Glomerular endothelial cell (primary cell): Measurements from ENCODE around the gene OR6J1. TPM values are rescaled to one million over a fixed set of nuclear protein-coding genes. Genes with fewer than 3 reads are reported as not detected.
"Not testable (repeated sequence)": the region's sequence is repeated elsewhere in the genome, so short reads cannot be mapped to it uniquely, and the experiment has no call there.

ENCODE experiments used
- DNase-seq: peaks from one replicate; pipeline ENCODE4 v3.0.0-alpha.2; 2011; ENCODE audit warnings: low read depth, low spot score; ENCODE audit errors: extremely low read depth
- total RNA-seq: library from RNA; depleted of rRNA; stranded (reverse); fragments of >200 nt; gene quantifications from 2 replicates; pipeline ENCODE4 v1.2.3, GENCODE V29; 2015

OR6J1 gene
- total RNA-seq, result not detected in 2 replicates

DNA sequence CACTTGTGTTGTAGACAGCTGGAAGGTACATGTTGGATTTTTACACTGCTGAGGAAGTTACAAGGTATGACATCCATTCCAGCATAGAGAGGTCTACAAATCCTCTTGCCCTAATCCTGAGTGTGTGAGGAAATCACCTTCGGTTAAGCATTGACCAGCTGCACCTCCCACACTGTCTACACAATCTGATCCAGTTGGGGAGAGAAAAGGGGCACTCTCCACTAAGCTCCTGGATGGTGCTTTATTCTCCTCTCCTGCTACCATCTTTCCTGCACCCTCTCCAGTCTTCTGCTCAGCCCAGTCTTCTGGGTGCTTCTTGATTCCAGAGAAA is at the start of gene OR6J1:
Gene OR6J1 (minus strand): TSS at position 48 of the 331 bp plus-strand sequence. CDS start 9,541 bp downstream, outside the sequence.
- DNase-seq, result no peak

DNA sequence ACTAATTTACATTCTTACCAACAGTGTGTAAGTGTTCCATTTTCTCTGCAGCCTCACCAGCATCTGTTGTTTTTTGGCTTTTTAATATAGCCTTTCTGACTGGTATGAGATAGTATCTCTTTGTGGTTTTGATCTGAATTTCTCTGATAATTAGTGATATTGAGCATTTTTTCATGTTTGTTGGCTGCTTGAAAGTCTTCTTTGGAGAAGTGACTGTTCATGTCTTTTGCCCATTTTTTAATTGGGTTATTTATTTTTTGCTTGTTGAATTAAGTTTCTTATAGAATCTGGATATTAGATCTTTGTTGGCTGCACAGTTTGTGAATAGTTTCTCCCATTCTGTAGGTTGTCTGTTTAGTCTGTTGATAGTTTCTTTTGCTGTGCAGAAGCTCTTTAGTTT is 48.0 kb upstream of the OR6J1 start:
- no peak for DNase-seq

DNA sequence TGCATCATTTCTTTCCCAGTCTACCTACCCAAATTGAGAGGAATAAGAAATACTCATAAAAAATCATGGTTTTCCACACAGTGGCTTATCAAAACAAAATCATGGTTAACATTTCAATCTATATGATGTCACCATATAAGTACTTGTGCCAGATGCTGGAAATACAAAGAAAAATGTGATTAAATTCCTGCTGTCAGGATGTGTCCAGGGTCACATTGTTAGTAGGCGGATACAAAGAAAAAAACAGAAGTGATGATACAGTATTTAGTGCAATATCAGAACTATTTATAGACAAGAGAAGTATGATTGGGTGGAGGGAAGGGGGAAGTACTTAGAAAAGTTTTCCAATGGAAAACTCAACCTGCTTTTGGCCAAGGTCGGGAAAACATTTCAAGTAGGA is 47.0 kb upstream of the OR6J1 start:
- peak; percentile 90 for DNase-seq

DNA sequence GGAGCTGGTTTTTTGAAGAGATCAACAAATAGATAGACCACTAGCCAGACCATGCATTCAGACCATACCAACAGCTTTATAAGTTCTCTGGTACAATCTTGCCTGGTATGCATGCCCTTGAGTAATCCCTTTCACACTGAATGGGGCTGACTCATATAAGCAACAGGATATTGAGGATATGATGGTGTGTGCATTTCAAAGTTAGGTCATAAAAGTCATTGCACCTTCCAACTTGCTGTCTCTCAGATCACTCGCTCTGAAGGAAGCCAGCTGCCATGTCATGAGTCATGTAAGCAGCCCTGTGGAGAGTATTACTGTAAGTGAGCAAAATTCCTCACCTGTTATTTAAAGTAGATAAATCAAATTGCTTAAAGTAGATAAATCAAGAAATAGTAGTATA is 45.0 kb upstream of the OR6J1 start:
- peak; percentile 97 for DNase-seq

DNA sequence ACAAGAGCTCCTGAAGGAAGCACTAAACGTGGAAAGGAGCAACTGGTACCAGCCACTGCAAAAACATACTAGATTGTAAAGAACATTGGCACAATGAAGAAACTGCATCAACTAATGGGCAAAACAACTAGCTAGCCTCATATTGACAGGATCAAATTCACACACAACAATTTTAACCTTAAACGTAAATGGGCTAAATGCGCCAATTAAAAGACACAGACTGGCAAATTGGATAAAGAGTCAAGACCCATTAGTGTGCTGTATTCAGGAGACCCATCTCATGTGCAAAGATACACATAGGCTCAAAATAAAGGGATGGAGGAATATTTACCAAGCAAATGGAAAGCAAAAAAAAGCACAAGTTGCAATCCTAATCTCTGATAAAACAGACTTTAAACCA is 43.8 kb upstream of the OR6J1 start:
- DNase-seq, result not testable (repeated sequence)

DNA sequence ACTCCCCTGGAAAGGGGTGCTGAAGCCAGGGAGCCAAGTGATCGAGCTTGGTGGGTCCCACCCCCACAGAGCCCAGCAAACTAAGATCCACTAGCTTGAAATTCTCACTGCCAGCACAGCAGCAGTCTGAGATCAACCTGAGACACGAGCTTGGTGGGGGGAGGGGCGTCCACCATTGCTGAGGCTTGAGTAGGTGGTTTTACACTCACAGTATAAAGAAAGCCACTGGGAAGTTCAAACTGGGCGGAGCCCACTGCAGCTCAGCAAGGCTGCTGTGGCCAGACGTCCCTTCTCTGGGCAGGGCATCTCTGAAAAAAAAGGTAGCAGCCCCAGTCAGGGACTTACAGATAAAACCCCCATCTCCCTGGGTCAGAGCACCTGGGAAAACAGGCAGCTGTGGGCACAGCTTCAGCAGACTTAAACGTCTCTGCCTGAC is 42.0 kb upstream of the OR6J1 start:
- DNase-seq, result not testable (repeated sequence)

DNA sequence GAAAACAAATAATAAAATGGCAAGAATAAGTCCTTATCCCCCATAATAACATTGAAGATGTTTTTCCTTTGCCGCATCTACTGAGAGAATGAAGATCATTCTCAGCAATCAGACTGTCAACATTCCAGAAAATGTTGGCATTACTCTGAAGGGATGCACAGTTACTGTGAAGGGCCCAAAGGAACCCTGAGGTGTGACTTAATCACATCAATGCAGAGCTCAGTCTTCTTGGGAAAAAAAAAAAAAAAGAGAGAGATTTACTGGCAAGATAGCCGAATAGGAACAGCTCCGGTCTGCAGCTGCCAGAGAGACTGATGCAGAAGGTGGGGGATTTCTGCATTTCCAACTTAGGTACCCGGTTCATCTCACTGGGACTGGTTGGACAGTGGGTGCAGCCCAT is 41.3 kb upstream of the OR6J1 start:
- DNase-seq, result no peak

DNA sequence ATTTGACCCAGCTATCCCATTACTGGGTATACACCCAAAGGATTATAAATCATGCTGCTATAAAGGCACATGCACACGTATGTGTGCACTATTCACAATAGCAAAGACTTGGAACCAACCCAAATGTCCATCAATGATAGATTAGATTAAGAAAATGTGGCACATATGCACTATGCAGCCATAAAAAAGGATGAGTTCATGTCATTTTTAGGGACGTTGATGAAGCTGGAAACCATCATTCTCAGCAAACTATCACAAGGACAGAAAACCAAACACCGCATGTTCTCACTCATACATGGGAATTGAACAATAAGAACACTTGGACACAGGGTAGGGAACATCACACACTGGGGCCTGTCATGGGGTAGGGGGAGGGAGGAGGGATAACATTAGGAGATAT is 39.3 kb upstream of the OR6J1 start:
- not testable (repeated sequence) for DNase-seq

DNA sequence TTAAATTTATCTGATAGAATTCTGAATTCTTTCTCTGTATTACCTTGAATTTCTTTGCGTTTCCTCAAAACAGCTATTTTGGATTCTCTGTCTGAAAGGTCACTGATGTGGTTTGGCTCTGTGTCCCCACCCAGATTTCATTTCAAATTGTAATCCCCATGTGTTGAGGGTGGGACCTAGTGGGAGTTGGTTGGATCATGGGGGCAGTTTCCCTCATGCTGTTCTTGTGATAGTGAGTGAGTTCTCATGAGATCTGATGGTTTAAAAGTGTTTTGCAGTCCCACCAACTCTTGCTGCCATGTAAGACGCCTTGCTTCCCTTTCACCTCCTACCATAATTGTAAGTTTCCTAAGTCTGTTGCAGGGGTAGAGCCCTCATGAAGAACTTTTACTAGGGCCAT is 34.1 kb upstream of the OR6J1 start:
- DNase-seq, result no peak

DNA sequence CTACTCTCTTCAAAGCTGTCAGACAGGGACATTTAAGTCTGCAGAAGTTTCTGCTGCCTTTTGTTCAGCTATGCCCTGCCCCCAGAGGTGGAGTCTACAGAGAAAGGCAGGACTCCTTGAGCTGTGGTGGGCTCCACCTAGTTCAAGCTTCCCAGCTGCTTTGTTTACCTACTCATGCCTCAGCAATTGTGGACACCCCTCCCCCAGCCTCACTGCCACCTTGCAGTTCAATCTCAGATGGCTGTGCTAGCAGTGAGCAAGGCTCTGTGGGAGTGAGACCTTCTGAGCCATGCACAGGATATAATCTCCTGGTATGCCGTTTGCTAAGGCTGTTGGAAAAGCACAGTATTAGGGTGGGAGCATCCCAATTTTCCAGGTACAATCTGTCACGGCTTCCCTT is 33.4 kb upstream of the OR6J1 start:
- not testable (repeated sequence) for DNase-seq

DNA sequence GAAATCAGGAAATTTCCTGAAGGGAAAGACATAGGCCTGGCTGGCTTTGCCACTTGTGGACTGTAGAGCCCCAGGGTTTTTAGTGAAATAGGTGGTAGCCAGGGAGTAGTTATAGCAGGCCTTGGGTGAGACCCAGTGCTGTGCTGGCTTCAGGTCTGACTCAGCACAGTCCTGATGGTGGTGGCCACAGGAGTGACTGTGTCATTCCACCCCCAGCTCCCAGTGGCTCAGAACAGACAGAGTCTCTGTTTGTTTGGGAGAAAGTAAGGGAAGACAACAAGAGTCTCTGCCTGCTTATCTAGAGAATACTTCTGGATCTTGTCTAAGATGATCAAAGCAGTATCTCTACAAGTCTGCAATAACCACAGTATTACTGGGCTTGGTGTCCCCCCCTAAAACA is 27.5 kb upstream of the OR6J1 start:
- DNase-seq, result no peak

DNA sequence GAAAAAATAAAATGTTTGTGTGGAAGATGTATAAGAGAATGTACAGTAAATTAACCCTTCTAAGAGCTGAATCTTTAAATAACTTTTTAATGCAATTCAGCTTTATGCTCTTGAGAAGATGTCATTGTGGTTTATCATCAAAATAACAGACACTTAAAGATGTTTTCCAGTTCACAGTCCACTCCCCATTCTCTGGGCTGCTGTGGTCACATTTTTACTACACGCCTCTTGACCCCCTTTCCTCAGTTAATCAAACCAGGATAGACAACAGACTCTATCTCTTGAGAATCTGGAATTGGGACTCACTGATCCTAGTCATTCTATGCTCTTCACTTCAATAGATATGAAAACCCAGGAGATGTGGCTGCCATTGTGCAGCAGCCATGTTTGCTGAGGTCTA is 24.7 kb upstream of the OR6J1 start:
- no peak for DNase-seq

DNA sequence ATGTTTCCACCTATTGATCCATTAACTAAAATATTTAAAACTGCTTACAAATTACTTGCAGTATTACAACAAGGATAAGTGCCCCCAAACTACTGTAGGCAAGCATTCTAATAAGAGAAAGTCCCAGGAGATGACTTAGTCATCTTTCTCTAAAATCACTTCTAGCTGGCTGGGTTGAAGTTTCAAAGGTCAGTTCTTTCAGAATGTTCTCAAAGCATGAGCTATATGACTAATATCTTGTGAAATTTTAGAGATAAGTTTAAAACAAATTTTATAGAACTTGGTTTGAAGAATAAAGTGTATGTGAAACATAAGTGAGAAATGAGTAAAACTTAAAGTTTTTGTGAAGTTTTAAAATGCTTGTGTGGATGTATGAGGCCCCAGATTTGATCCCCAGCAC is 24.3 kb upstream of the OR6J1 start:
- DNase-seq, result no peak

DNA sequence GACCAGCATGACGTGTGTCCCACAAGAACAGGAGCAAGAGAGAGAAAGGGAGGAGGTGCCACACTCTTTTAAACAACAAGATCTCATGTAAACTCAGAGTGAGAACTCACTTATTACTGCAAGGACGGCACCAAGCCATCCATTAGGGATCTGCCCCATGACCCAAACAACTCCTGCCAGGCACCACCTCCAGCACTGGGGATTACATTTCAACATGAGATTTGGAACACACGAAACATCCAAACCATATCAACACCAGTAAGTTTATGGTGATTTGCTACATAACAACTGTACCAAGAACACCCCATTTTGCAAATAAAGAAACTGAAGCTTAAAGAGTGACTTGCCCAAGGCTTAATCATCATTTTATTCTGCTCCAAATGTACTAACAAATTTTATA is 23.7 kb upstream of the OR6J1 start:
- no peak for DNase-seq

DNA sequence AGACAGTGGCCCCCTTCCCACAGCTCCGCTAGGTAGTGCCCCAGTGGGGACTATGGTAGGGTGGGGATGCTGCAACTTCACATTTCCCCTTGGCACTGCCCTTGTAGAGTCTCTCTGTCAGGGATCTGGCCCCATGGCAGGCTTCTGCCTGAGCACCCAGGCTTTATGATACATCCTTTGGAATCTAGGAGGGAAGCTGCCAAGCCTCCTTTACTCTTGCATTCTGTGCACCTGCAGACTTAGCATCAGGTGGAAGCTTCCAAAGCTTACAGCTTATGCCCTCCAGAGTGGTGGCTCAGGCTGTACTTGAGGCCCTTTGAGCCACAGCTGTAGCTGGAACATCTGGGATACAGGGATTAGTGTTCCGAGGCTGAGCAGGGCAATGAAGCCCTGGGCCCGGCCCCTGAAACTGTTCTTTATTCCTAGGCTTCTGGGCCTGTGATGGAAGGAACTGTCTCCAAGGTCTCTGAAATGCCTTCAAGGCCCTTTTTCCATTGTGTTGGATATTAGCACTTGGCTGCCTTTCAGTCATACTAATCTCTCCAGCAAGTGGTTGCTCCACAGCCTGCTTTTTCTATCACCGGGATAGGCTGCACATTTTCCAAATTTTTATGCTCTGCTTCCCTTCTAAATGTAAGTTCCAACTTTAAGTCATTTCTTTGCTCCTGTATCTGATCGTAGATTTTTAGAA is 22.2 kb upstream of the OR6J1 start:
- no peak for DNase-seq

DNA sequence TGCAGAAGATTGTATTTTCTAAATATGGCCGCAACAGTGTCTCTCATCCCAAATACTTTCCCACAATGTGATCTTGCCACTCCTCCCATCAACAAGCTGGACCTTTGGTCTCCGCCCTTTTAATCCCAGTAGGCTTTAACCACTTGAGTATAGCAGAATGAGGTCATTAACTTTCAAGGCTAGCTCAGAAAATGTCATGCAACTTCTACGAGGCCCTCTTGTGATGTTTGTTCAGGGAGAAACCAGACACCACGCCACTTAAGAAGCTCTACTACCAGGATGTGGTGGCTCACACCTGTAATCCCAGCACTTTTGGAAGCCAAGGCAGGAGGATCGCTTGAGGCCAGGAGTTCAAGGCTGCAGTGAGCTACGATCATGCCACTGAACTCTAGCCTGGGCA is 20.1 kb upstream of the OR6J1 start:
- no peak for DNase-seq

DNA sequence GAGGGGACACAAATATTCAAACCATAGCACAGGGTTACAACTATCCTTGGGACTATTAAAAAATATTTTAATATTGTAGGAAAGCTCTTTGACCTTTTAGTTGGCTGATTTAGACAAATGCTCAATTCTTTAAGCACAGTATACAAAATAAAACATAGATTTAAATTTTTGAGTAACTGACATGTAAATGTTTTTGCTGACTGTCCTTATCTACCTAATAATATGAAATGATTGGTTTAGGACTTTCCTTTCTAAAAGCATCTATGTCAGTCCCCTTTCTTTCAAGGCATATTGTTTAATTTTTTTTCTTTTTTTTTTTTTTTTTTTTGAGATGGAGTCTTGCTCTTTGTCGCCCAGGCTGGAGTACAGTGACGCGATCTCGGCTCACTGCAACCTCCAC is 16.5 kb upstream of the OR6J1 start:
- DNase-seq, result no peak

DNA sequence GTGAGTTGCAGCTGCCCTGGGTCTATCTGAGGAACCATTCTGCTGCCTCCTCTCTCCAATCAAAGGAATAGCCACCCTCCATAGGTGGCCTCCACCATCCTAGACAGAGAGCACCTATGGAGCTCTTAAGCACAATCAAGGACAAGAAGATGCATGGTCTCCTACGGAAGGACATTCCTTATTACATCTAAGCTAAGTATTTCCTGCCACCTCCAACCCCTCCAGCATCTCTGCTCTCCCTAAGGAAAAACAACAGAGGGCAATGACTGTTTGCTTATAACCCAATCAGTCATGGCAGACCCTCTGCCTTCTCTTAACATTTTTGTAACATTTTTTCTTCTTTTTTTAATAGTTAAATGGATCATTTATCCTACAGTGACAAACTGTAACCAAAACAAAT is 14.8 kb upstream of the OR6J1 start:
- no peak for DNase-seq

DNA sequence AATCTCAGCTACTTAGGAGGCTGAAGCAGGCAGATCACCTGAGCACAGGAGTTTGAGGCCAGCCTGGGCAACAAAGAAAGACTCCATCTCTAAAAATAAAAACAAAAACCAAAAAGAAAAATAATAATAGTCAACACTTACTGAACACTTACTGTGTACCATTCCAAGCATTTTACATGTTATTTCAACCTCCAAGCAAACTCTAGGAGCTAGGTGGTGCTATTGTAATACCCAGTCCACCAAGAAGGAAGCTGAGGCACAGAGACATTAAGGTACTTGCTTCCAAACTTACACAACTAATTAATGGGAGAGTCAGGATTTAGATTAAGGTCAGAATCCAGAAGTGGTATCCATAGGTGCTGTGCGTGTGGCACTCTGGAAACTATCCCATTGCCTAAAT is 13.7 kb upstream of the OR6J1 start:
- no peak for DNase-seq

DNA sequence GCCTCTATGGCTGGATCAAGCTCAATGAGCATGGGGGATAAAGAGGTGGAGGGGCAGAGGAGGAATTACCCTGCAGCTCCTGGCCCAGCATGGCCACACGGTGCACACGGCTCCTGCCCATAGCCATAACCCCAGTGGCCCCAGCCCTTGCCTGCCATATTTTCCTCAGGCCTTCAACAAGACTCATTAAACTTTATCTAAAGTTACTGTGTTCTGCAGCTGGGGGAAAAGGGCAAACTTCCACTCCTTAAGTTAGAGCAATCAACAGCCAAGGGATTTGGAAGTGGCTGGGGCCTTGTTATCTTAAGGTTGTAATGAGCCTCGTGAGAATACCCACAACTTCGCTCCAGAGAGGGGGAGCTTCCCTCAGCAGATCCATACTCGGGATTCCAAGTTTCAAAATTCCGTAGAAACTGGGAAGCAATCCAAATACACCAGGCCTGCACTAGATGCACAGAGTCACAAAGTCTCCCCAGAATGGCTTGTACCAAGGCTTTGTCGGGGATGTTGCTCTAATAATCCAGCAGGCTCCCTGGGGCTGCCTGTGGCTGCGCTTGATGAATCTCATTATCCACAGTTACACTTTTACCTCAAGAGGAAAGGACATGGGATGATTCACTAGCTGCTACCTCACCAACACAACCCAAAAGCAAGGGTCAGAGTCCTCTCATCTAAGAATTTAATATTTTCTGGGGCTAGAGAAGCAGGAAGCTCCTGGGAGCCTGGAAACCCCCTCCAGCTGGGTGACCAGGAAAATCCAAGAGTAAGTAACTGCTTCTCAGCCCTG is 13.0 kb upstream of the OR6J1 start:
- no peak for DNase-seq

DNA sequence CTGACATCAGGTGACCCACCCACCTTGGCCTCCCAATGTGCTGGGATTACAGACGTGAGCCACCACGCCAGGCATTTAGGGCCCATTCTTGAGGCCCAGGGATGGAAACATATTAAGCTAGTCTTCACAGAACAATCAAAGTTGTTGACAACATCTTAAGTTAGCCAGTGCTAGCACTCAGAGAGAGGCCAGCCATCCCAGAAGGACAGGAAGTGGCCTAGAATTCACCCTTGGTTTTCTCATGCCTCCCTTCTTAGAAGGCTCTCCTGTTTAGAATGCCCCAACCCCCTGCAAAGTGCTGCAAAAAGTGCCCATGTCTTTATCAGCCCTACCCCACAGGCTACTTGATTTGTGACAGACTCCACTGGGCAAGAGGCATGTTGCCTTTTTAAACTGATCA is 12.1 kb upstream of the OR6J1 start:
- no peak for DNase-seq

DNA sequence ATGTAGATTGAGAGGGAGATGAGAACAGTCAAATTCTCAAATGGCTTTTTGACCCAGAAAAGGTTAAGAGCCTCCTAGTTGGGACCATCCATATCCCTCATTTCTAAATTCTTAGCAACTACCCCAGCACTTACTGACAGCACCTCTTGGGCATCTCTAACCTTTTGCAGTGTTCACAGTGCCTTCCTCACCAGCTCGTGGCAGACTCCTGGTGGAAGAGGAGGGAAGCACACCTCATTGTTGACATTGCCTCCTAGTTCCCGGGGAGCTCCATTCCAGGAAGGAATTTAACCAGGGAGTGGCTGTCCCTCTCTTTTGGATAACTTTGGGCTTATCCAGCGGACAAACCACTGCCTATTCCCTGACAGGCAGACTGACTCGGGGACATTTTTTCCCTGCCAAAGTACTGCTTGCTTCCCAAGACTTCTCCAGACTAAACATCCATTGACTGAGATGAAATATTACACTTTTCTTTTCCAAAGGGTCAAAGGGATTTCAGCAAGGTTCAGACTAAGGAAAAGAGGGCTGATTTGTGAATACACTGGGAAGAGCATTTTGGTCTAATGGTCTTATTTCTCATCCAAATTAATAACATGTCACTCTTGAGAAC is 9.0 kb upstream of the OR6J1 start:
- no peak for DNase-seq
